ENCODE results near the gene MPIG6B. TPM values are rescaled to one million over a fixed set of nuclear protein-coding genes. Genes with fewer than 3 reads are reported as not detected.

The MPIG6B gene
- total and polyA plus RNA-seq, 2 donors (not counting 1 experiment from before 2014, with no cell fraction given), result not detected

DNA sequence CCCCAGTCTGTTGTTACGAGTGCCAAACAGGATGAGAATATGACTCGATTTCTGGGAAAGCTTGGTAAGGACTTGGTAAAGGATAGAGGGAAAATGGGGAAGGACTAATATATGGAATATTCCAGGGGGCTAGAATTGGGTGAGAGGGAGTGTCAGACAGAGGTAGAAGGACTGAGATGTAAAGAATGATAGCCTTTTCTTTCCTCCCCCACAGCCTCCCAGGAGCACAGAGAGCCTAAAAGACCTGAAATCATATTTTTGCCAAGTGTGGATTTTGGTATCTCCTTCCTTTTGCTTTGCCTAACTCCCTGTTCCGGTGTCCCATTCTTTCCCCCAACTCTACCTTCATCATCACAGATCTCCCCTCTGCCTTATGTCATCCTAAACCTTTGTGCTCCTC lies 19.7 kb downstream of the MPIG6B start:
- Histone ChIP-seq H3K36me3 (ENCODE audit: control insufficient read depth, insufficient read depth, low read length) (peaks cover 4% of the 10 kb centered on the region), H3K27me3 (ENCODE audit: control insufficient read depth, insufficient read depth, low read length) (no peaks in the 10 kb centered on the region), H3K4me1 (ENCODE audit: control insufficient read depth, extremely low read depth, insufficient read depth, low read length) (peaks cover 17% of the 10 kb centered on the region), H3K27ac (ENCODE audit: insufficient read depth, low read length) (no peak overlapping the region), H3K9ac (ENCODE audit: insufficient read depth, low read length) (no peak overlapping the region), H2AFZ (ENCODE audit: low read length) (no peak overlapping the region), H3K4me2 (ENCODE audit: extremely low read depth, insufficient read depth, low read length) (no peak overlapping the region), H3K4me3 (replicated peaks in 1 of 4; ENCODE audit: control extremely low read depth in 1 of 4, insufficient read depth in 1 of 4, low read depth in 3 of 4, low read length in 4 of 4) (no peak overlapping the region), H4K20me1 (ENCODE audit: control insufficient read depth, extremely low read depth, insufficient read depth, low read length) (no peaks in the 10 kb centered on the region), H3K9me3 (ENCODE audit: control insufficient read depth, insufficient read depth, low read depth, low read length) (no peaks in the 10 kb centered on the region), H3K79me2 (ENCODE audit: control insufficient read depth, insufficient read depth, low read length) (peaks cover 7% of the 10 kb centered on the region)
- no peak for DNase-seq (ENCODE audit: low read depth in 2 of 2)
- TF ChIP-seq CTCF (conservative IDR thresholded peaks at IDR 0.05 in 1 of 2, IDR thresholded peaks at IDR 0.05 in 1 of 2; ENCODE audit: low read depth in 1 of 2, low read length in 2 of 2) (no peak), EZH2 (IDR thresholded peaks at IDR 0.05; ENCODE audit: low read length, missing control alignments) (no peak)

DNA sequence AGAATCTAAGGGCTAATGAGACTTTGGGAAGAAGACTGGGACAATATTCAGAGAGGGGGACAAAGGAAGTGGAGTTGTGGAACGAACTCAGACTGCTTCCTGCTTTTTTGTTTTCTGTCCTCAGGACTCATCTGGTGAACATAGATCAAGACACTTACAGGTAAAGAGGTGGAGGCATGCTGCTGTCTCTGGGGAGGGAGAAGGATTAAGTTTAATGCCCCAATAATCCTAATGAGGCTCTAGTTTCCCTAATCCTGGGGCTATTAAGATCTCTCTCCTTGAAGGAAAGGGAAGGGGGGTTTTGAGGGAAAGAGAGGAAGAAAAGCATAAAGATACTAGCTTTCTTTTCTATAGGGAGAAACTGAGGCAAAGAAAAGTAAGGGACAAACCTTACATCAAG lies 21.2 kb downstream of the MPIG6B start:
- DNase-seq (ENCODE audit: low read depth in 2 of 2), result no peak
- Histone ChIP-seq H3K27me3 (ENCODE audit: control insufficient read depth, insufficient read depth, low read length) (no peaks in the 10 kb centered on the region), H4K20me1 (ENCODE audit: control insufficient read depth, extremely low read depth, insufficient read depth, low read length) (no peaks in the 10 kb centered on the region), H3K79me2 (ENCODE audit: control insufficient read depth, insufficient read depth, low read length) (peaks cover 7% of the 10 kb centered on the region), H3K9me3 (ENCODE audit: control insufficient read depth, insufficient read depth, low read depth, low read length) (no peaks in the 10 kb centered on the region), H2AFZ (ENCODE audit: low read length) (no peak overlapping the region), H3K4me1 (ENCODE audit: control insufficient read depth, extremely low read depth, insufficient read depth, low read length) (peaks cover 6% of the 10 kb centered on the region), H3K27ac (ENCODE audit: insufficient read depth, low read length) (no peak overlapping the region), H3K4me3 (replicated peaks in 1 of 4; ENCODE audit: control extremely low read depth in 1 of 4, insufficient read depth in 1 of 4, low read depth in 3 of 4, low read length in 4 of 4) (no peak overlapping the region), H3K4me2 (ENCODE audit: extremely low read depth, insufficient read depth, low read length) (no peak overlapping the region), H3K9ac (ENCODE audit: insufficient read depth, low read length) (no peak overlapping the region), H3K36me3 (ENCODE audit: control insufficient read depth, insufficient read depth, low read length) (peaks cover 4% of the 10 kb centered on the region)
- TF ChIP-seq EZH2 (IDR thresholded peaks at IDR 0.05; ENCODE audit: low read length, missing control alignments) (no peak), CTCF (conservative IDR thresholded peaks at IDR 0.05 in 1 of 2, IDR thresholded peaks at IDR 0.05 in 1 of 2; ENCODE audit: low read depth in 1 of 2, low read length in 2 of 2) (no peak)

DNA sequence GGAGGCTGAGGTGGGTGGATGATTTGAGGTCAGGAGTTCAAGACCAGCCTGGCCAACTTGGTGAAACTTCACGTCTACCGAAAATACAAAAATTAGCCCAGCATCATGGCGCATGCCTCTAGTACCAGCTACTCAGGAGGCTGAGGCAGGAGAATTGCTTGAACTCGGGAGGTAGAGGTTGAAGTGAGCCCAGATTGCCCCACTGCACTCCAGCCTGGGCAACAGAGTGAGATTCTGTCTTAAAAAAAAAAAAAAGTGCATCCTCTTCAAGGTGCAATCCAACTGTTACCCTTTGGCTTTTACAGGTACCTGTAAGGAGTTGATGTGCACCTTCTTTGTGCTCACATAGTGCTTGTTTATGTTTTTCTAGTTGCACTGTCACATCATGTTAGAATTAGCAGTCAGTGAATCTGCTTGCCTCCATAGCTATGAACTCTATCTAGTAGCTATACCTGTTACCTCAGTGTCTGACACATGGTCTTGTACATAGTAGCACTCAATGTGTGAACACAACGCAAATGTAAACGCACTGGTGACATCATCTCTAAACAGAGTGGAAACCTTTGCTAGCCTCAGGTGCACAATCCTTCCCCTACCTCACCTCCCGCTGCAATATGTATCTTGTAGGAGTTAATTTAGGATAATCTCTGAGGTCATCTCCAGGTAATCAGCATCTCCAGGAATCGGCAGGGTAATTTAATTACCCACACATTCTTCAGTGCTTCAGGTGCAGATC lies 26.3 kb downstream of the MPIG6B start:
- H3K4me1 ChIP-seq (ENCODE audit: control insufficient read depth, extremely low read depth, insufficient read depth, low read length), result peaks cover 5% of the 10 kb centered on the region
- H2AFZ ChIP-seq (ENCODE audit: low read length), result no peak overlapping the region
- no peaks in the 10 kb centered on the region for H3K79me2 ChIP-seq (ENCODE audit: control insufficient read depth, insufficient read depth, low read length)
- H3K27ac ChIP-seq (ENCODE audit: insufficient read depth, low read length), result no peak overlapping the region
- H4K20me1 ChIP-seq (ENCODE audit: control insufficient read depth, extremely low read depth, insufficient read depth, low read length), result no peaks in the 10 kb centered on the region
- no peak overlapping the region for H3K4me2 ChIP-seq (ENCODE audit: extremely low read depth, insufficient read depth, low read length)
- H3K4me3 ChIP-seq (replicated peaks in 1 of 4; ENCODE audit: control extremely low read depth in 1 of 4, insufficient read depth in 1 of 4, low read depth in 3 of 4, low read length in 4 of 4), result no peak overlapping the region
- no peak for TF ChIP-seq CTCF (conservative IDR thresholded peaks at IDR 0.05 in 1 of 2, IDR thresholded peaks at IDR 0.05 in 1 of 2; ENCODE audit: low read depth in 1 of 2, low read length in 2 of 2)
- no peak for TF ChIP-seq EZH2 (IDR thresholded peaks at IDR 0.05; ENCODE audit: low read length, missing control alignments)
- H3K27me3 ChIP-seq (ENCODE audit: control insufficient read depth, insufficient read depth, low read length), result no peaks in the 10 kb centered on the region
- H3K9me3 ChIP-seq (ENCODE audit: control insufficient read depth, insufficient read depth, low read depth, low read length), result no peaks in the 10 kb centered on the region
- H3K9ac ChIP-seq (ENCODE audit: insufficient read depth, low read length), result no peak overlapping the region
- DNase-seq (ENCODE audit: low read depth in 2 of 2), result no peak
- peaks cover 2% of the 10 kb centered on the region for H3K36me3 ChIP-seq (ENCODE audit: control insufficient read depth, insufficient read depth, low read length)
